ENCODE results near the gene MACROD2. TPM values are rescaled to one million over a fixed set of nuclear protein-coding genes. Genes with fewer than 3 reads are reported as not detected.

Gene MACROD2
- total and polyA plus RNA-seq, 2 experiments from 2014 or later = 2.8 to 4.3 TPM

- H4K20me1 ChIP-seq (replicated peaks; ENCODE audit: insufficient read depth) = no peaks in the 10 kb centered on the region
- no peak overlapping the region for H3K27ac ChIP-seq (ENCODE audit: low read depth)
- no peak overlapping the region for H3K4me2 ChIP-seq
- H3K36me3 ChIP-seq (ENCODE audit: insufficient read depth) = no peaks in the 10 kb centered on the region
- no peaks in the 10 kb centered on the region for H3K79me2 ChIP-seq (replicated peaks; ENCODE audit: insufficient read depth)
- Mint-ChIP-seq H3K27me3 (ENCODE audit: insufficient read depth, low read depth, poor library complexity) (peaks cover 7% of the 10 kb centered on the region), H3K4me3 (no peak overlapping the region), H3K27ac (no peak overlapping the region), H3K9me3 (no peaks in the 10 kb centered on the region), H3K36me3 (ENCODE audit: low read depth) (no peaks in the 10 kb centered on the region), H3K4me1 (peaks cover 23% of the 10 kb centered on the region)
- ATAC-seq (no peak), DNase-seq (ENCODE audit: low spot score) (no peak)
- TF ChIP-seq CREB1 (CRISPR knock-in tag; IDR thresholded peaks at IDR 0.05; ENCODE audit: low read depth) = no peak
- TF ChIP-seq REST (IDR thresholded peaks at IDR 0.05; ENCODE audit: unreplicated experiment) = no peak
- no peak for TF ChIP-seq JUNB (IDR thresholded peaks at IDR 0.05; ENCODE audit: unreplicated experiment)
- TF ChIP-seq CTCF (conservative IDR thresholded peaks at IDR 0.05; ENCODE audit: low read depth in 2 of 2) = no peak
- no peak for TF ChIP-seq NANOG (IDR thresholded peaks at IDR 0.05; ENCODE audit: borderline replicate concordance)
- no peak for TF ChIP-seq ZNF331 (CRISPR knock-in tag; IDR thresholded peaks at IDR 0.05; ENCODE audit: low read depth)
- H3F3A ChIP-seq (replicated peaks; ENCODE audit: low read depth) = no peaks in the 10 kb centered on the region
- no peak overlapping the region for H2AFZ ChIP-seq
- H3K4me3 ChIP-seq = no peak overlapping the region
- H3K9me2 ChIP-seq (ENCODE audit: insufficient read depth) = peaks cover 22% of the 10 kb centered on the region
- H3K4me1 ChIP-seq (ENCODE audit: insufficient read depth) = peaks cover 20% of the 10 kb centered on the region
- H3K27me3 ChIP-seq (ENCODE audit: insufficient read depth) = no peaks in the 10 kb centered on the region
These were observed 1646.8 kb downstream of the MACROD2 start for GRCh38 chr20:15642109-15642508.

GRCh38 chr20:15642676-15643075 lies 1647.4 kb downstream of the MACROD2 start:
- Mint-ChIP-seq H3K27ac (no peak overlapping the region), H3K4me1 (peaks cover 17% of the 10 kb centered on the region), H3K36me3 (ENCODE audit: low read depth) (no peaks in the 10 kb centered on the region), H3K27me3 (ENCODE audit: insufficient read depth, low read depth, poor library complexity) (peaks cover 7% of the 10 kb centered on the region), H3K9me3 (no peaks in the 10 kb centered on the region), H3K4me3 (no peak overlapping the region)
- no peak overlapping the region for H3K4me3 ChIP-seq
- DNase-seq (ENCODE audit: low spot score) (no peak), ATAC-seq (no peak)
- H3K4me1 ChIP-seq (ENCODE audit: insufficient read depth) = peaks cover 16% of the 10 kb centered on the region
- no peaks in the 10 kb centered on the region for H3K79me2 ChIP-seq (replicated peaks; ENCODE audit: insufficient read depth)
- H3F3A ChIP-seq (replicated peaks; ENCODE audit: low read depth) = no peaks in the 10 kb centered on the region
- H3K4me2 ChIP-seq = no peak overlapping the region
- no peaks in the 10 kb centered on the region for H3K36me3 ChIP-seq (ENCODE audit: insufficient read depth)
- H3K27ac ChIP-seq (ENCODE audit: low read depth) = no peak overlapping the region
- no peak overlapping the region for H2AFZ ChIP-seq
- no peaks in the 10 kb centered on the region for H4K20me1 ChIP-seq (replicated peaks; ENCODE audit: insufficient read depth)
- peaks cover 22% of the 10 kb centered on the region for H3K9me2 ChIP-seq (ENCODE audit: insufficient read depth)
- no peaks in the 10 kb centered on the region for H3K27me3 ChIP-seq (ENCODE audit: insufficient read depth)
- TF ChIP-seq STAT1 (IDR thresholded peaks at IDR 0.05; ENCODE audit: unreplicated experiment) = no peak
- TF ChIP-seq, protein P1, sequence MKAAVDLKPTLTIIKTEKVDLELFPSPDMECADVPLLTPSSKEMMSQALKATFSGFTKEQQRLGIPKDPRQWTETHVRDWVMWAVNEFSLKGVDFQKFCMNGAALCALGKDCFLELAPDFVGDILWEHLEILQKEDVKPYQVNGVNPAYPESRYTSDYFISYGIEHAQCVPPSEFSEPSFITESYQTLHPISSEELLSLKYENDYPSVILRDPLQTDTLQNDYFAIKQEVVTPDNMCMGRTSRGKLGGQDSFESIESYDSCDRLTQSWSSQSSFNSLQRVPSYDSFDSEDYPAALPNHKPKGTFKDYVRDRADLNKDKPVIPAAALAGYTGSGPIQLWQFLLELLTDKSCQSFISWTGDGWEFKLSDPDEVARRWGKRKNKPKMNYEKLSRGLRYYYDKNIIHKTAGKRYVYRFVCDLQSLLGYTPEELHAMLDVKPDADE (IDR thresholded peaks at IDR 0.05) = no peak
- TF ChIP-seq EZH2phosphoT487 (IDR thresholded peaks at IDR 0.05; ENCODE audit: unreplicated experiment) = no peak
- no peak for TF ChIP-seq ZNF331 (CRISPR knock-in tag; IDR thresholded peaks at IDR 0.05; ENCODE audit: low read depth)
- TF ChIP-seq REST (IDR thresholded peaks at IDR 0.05; ENCODE audit: unreplicated experiment) = no peak
- no peak for TF ChIP-seq NANOG (IDR thresholded peaks at IDR 0.05; ENCODE audit: borderline replicate concordance)
- no peak for TF ChIP-seq ZNF114 (CRISPR knock-in tag; IDR thresholded peaks at IDR 0.05)
- no peak for TF ChIP-seq CREB1 (CRISPR knock-in tag; IDR thresholded peaks at IDR 0.05; ENCODE audit: low read depth)
- TF ChIP-seq EZH2 (IDR thresholded peaks at IDR 0.05; ENCODE audit: low read depth, unreplicated experiment) = no peak
- TF ChIP-seq CTCF (conservative IDR thresholded peaks at IDR 0.05; ENCODE audit: low read depth in 2 of 2) = no peak
- TF ChIP-seq JUNB (IDR thresholded peaks at IDR 0.05; ENCODE audit: unreplicated experiment) = no peak
- no peak for TF ChIP-seq POLR2AphosphoS5 (IDR thresholded peaks at IDR 0.05; ENCODE audit: low read depth)

All from GM23338 (cell line).